NCI-H345 treated with DMSO at 0.1 percent for 48 hours (cell line): Measurements from ENCODE around the gene KRT78.

Experiments
- DNase-seq: peaks from one replicate; lab custom pipeline; 2025; ENCODE audit not compliant: unreplicated experiment; lab: John Stamatoyannopoulos, UW

KRT78 gene

GRCh38 chr12:52824741-52825410, 23.9 kb downstream of the KRT78 start:
- DNase-seq, result no peak

- no peak for DNase-seq
These were observed 24.9 kb downstream of the KRT78 start for GRCh38 chr12:52823761-52824450.

GRCh38 chr12:52822771-52823510, 25.9 kb downstream of the KRT78 start:
- DNase-seq, result no peak

GRCh38 chr12:52821826-52822660, 26.8 kb downstream of the KRT78 start:
- DNase-seq, result no peak

GRCh38 chr12:52821071-52821730, 27.6 kb downstream of the KRT78 start:
- DNase-seq, result no peak

GRCh38 chr12:52820521-52820920, 28.3 kb downstream of the KRT78 start:
- DNase-seq, result no peak

GRCh38 chr12:52819731-52820510, 28.9 kb downstream of the KRT78 start:
- DNase-seq, result no peak

GRCh38 chr12:52818887-52819420, 29.8 kb downstream of the KRT78 start:
- no peak for DNase-seq

- no peak for DNase-seq
These were observed 30.4 kb downstream of the KRT78 start for GRCh38 chr12:52818388-52818787.

GRCh38 chr12:52817699-52818238, 31.0 kb downstream of the KRT78 start:
- DNase-seq, result no peak

GRCh38 chr12:52817003-52817698, 31.6 kb downstream of the KRT78 start:
- DNase-seq, result no peak

- no peak for DNase-seq
These were observed 32.9 kb downstream of the KRT78 start for GRCh38 chr12:52815676-52816588.

- DNase-seq, result no peak
These were observed 33.6 kb downstream of the KRT78 start for GRCh38 chr12:52815161-52815560.

GRCh38 chr12:52814710-52815155, 34.1 kb downstream of the KRT78 start:
- DNase-seq, result no peak

GRCh38 chr12:52813885-52814709, 34.7 kb downstream of the KRT78 start, which contains the start of gene KRT4:
Gene KRT4, minus strand, starts transcription at chr12:52814116. Its CDS starts 58 bp downstream, at chr12:52814058.
- no peak for DNase-seq

GRCh38 chr12:52813203-52813819, 35.5 kb downstream of the KRT78 start:
- no peak for DNase-seq
